ENCODE measurements around the gene AQR.
"Not testable (repeated sequence)": the region's sequence is repeated elsewhere in the genome, so short reads cannot be mapped to it uniquely, and the experiment has no call there.

AQR gene

DNA sequence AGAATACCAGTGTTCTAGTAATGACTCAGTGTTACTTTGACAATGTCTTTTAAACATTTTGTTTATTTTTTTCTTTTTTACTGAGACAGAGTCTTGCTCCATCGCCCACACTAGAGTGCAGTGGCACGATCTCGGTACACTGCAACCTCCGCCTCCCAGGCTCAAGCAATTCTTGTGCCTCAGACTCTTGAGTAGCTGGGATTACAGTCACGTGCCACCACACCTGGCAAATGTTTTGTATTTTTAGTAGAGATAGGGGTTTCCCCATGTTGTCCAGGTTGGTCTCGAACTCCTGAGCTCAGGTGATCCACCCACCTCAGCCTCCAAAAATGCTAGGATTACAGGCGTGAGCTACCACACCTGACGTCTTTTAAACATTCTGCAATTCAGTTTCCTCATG, 15.7 kb downstream of the AQR start:
- DNase-seq (ENCODE audit: low read depth in 2 of 2, low spot score in 1 of 2) = no peak

DNA sequence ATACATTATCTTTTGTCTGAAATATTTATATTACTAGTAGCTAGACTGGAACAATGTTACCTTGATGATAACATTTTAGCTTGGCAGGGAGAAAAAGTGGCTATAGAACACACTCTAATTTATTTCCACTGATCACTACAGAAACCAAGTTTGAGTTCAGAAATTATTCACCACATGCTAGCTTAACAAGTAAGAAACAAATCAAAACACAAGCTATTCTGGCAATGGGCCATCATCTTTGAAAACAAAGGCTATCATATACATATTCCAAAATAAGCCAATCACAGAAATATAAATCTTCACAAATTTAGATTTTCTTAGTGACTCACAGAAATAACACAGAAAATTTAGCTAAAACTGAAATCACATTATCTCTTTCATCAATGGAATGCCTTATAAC, 17.1 kb downstream of the AQR start:
- no peak for DNase-seq (ENCODE audit: low read depth in 2 of 2, low spot score in 1 of 2)

DNA sequence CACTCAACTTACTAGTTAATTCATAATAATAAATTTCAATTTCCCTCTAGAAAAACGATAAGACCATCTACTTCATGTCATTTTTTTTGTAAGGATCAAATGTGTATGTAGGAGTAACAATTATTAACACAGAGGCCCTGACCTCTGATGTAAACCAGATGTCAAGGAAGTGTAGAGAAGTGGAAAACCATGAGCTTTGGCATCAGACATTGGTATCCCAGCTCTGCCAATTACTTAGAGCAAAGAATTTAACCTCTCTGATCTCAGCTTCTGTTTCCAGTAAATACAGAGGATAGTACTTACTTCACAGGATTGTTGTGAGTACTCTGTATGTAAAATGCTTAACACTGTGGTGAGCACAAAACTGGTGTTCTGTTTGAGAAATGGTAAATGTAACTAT, 17.5 kb downstream of the AQR start:
- DNase-seq (ENCODE audit: low read depth in 2 of 2, low spot score in 1 of 2) = no peak

DNA sequence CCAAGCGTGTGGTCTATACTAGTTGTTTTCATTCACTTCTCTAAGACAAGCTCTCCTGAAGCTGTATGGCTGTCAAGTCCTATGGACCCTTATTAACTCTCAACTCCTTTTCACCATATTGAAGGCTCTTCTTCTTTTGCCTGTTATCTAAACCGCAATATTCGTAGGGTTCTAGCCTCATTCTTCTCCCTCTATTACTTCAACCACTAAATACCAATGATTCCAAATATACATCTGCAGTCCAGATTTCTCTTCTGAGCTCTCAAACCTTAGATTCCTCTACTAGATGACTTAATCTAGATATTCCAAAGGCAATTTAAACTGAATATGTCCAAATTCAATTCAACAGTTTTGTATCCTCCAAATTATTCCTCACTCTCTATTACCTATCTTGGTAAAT, 24.6 kb downstream of the AQR start:
- DNase-seq (ENCODE audit: low read depth in 2 of 2, low spot score in 1 of 2) = no peak

DNA sequence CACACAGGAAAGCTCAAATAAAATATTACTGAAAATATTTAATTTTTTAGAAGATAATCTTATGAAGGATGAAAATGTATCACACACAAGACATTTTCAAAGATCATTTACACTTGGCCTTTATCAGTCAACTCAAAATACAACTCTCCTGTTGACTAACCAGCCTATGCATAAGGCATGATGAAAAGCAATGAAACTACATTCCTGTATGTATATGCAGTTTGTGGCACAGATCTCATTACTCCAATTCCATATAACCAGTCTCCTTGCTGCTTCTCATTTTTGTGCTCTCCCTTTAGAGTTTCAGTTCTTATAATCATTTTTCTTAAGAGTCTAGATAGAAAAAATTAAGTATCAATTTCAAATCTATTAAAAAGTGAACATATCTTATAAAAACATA, 25.8 kb downstream of the AQR start:
- DNase-seq (ENCODE audit: low read depth in 2 of 2, low spot score in 1 of 2) = no peak

DNA sequence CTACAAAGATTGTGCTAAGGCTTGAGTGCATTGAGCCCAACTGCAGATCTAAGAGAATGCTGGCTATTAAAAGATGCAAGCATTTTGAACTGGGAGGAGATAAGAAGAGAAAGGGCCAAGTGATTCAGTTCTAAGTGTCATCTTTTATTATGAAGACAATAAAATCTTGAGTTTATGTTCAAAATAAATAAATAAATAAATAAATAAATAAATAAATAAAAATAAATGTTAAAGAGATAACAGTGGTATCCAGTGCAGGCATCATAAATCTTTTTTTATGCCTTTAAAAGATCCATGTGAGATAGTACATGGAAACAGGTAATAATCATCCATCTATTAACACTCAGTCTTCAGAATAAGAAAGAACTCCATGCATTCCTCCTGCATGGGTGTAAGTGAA, 26.3 kb downstream of the AQR start:
- not testable (repeated sequence) for DNase-seq (ENCODE audit: low read depth in 2 of 2, low spot score in 1 of 2)

DNA sequence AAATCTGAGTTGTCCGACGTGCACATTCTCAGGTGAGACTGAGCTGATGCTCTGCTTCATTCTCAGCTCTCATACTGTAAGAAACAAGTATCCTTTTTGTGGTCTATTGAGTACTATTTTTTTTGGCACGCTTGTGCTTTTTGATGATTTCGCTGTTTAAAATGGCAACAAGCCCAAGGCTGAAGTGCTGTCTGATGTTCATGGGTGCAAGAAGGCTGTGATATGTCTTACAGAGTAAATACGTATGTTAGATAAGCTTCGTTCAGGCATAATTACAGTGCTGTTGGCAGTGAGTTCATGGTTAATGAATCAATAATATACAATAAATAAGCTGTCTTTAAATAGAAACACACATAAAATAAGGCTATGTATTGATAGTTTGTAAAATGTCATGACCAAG, 27.2 kb downstream of the AQR start:
- DNase-seq (ENCODE audit: low read depth in 2 of 2, low spot score in 1 of 2) = no peak

DNA sequence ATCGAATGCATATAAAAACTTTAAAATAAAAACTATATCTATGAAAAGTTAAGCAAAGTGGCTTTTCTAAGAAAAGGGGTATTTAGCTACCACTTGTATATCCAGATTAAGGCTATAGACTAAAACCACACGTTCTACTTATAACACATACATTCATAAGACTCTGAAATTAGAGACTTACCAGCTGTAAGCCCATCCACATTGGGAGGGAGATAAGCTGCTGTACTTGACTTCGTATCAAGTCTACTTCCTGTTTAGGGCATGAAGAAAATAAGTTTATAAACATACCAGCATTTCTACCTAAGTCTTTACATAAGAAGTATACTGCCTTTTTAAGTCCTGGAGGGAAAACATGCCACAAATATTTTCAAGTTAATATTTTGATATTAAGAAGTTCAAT, 27.7 kb downstream of the AQR start:
- no peak for DNase-seq (ENCODE audit: low read depth in 2 of 2, low spot score in 1 of 2)

DNA sequence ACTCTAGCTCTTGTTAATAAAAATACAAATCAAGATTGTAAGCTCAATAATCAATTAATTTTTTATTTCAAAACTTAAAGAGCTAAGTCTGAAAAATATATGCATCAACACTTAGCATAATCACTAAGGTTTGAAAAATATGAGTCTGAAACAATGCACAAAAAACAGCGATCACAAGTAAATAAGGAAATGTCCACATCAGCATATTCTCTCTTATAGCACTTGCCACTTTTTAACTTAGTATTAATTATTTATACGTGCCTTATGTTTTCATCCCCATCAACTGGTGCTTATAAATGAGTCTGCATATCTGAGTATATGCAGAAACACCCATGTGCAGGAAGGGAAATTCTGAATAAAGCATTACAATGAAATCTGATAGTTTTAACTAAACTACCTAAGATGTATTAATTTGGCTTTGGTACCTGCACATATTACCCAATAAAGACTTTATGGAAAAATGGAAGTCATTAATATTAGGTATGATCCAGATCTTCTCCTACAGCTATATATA, 28.3 kb downstream of the AQR start:
- DNase-seq (ENCODE audit: low read depth in 2 of 2, low spot score in 1 of 2) = no peak

DNA sequence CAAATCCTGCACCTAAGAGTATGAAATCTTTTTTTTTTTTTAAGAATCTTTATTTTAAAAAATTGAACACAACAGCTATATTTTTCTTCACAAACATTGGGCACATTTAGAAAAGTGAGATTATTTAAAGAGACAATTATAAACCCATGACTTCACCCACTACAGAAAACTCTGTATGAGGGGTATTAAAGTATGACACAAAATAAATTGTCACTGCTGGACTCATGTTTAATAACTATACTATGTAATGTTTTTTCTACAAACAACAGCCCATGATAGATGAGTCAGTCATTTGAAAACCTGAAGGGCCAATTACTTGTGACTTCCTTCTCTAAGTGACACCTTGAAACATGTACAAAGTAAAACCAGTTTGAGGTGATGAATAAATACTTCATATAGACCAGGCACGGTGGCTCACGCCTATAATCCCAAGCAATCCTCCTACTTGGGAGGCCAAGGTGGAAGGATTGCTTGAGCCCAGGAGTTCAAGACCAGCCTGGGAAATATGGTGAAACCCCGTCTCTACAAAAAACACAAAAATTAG, 36.0 kb downstream of the AQR start:
- DNase-seq (ENCODE audit: low read depth in 2 of 2, low spot score in 1 of 2) = no peak

DNA sequence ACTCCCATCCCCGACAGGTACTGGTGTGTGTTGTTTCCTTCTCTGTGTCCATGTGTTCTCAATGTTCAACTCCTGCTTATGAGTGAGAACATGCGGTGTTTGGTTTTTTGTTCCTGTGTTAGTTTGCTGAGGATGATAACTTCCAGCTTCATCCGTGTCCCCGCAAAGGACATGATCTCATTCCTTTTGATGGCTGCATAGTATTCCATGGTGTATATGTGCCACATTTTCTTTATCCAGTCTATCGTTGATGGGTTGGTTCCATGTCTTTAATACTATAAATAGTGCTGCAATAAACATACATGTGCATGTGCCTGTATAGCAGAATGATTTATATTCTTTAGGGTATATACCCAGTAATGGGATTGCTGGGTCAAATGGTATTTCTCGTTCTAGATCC, 41.2 kb downstream of the AQR start:
- not testable (repeated sequence) for DNase-seq (ENCODE audit: low read depth in 2 of 2, low spot score in 1 of 2)

DNA sequence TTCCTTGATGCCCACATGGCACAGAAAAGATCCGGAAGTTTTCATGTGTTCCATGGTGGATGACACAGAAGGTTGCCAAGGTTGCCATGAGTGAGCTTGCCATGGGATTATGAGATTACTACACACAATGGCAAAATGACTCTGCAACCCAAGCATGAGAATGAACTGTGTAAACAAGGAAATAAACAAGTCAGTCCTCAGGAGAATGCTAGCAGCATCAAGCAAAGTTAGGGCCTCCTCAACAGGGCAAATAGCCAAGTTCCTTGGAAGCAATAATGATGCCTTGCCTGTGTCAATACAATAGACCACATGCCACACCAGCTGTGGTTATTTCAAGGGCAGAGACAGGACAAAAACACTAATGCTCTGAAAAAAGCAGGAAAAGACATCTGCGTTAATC, 41.8 kb downstream of the AQR start:
- no peak for DNase-seq (ENCODE audit: low read depth in 2 of 2, low spot score in 1 of 2)

DNA sequence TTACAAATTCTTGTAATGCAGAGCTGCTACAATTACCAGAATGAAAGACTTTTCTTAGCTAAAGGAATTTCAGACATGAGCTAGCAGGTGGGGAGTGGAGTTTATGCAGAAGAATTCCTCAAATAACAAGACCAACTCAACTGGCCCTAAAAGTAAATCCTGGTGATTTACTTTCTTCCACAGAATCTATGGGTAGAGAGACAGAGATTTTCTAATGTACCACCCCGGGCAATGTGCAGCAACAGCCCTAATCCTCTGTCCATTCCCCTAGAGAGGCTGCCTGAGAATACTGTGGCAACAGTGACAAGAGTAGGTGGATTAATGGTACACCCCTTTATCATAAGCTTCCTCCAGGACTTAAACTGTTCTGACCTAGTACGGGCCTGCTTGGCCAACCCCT, 55.2 kb downstream of the AQR start:
- DNase-seq (ENCODE audit: low read depth in 2 of 2, low spot score in 1 of 2) = no peak

DNA sequence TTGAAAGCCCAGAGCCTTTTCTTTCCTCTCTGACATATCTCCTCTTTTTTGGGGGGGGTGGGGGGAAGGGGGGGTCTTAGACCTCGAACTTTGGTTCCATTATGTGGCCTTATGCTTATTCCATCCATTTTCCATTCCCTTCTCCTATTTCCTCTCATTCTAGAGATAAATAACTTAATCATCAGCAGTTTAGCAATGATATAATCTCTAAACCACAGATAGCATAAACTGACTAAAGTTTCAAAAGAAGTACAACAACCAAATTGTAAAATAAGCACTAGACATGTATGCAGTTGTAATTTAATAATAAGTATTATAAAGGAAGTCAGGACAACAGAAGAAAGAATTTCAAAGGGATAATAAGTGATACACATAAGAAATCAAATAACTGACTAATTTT, 64.5 kb downstream of the AQR start:
- no peak for DNase-seq (ENCODE audit: low read depth in 2 of 2, low spot score in 1 of 2)

DNA sequence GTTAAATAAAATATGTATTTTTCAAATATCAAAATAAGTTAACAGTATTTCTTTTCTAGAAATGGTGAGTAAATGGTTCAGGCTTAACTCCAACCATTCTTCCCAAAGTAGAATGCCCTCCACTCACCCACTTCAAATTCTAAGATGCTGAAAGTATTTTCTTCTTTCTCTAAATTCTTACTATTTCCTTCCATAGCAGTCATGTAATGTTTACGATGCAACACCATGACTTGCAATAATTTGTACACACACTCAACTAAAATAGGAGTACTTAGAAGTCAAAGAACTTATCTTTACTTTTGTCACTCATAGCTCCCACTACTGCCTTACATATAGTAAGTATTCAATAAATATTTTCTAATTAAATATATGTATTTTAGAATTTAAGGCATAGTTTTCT, 65.0 kb downstream of the AQR start:
- no peak for DNase-seq (ENCODE audit: low read depth in 2 of 2, low spot score in 1 of 2)

DNA sequence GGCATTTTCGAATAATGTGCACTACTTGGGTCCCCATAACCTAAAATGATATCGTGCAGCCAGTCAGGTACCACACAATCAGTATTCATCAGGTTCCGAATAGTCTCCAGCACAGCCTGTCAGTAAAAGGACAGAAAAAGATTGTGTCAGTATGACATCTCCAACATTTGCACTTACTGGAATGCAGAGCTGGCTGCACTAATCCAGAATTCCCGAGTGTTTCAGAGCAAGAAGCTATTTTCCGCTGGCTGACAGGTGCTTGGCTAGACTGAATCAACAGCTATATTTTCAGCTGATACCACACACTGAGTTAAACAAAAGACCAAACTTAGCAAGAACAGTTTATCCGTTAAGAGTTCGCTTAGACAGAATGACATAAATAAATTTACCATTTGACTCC, 68.8 kb downstream of the AQR start:
- no peak for DNase-seq (ENCODE audit: low read depth in 2 of 2, low spot score in 1 of 2)

DNA sequence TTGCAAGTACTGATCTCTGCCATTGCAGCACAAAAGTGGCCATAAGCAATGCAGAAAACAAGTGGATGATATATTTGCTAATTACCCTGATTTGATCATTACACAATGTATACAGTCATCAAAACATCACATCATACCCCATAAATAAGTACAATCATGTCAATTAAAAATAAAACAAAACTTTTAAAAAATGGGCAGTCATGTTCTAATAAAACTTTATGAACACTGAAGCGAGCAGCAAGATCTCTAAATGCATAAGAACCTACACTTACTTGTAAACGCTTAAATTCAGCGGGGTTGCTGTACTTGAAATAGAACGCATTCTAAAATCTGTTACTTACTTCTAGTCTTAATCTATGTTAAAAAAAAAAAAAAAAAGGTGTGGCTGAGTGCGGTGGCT, 73.4 kb downstream of the AQR start:
- DNase-seq (ENCODE audit: low read depth in 2 of 2, low spot score in 1 of 2) = no peak

DNA sequence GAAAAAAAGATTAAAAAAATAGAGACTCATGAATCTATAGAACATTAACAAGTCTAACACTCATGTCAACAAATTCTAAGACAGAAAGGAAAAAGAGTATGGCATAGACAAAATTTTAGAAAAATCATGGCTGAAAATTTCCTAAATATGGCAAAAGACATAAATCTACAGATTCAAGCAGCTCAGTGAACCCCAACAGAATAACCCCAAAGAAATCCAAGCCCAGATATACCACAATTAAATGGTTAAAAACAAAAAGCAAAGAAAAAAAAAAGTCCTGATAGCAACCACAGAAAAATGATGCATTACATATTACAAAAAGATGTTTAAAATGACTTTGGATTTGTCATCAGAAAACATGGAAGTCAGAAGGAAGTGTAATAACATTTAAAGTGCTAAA, 75.6 kb downstream of the AQR start:
- no peak for DNase-seq (ENCODE audit: low read depth in 2 of 2, low spot score in 1 of 2)

DNA sequence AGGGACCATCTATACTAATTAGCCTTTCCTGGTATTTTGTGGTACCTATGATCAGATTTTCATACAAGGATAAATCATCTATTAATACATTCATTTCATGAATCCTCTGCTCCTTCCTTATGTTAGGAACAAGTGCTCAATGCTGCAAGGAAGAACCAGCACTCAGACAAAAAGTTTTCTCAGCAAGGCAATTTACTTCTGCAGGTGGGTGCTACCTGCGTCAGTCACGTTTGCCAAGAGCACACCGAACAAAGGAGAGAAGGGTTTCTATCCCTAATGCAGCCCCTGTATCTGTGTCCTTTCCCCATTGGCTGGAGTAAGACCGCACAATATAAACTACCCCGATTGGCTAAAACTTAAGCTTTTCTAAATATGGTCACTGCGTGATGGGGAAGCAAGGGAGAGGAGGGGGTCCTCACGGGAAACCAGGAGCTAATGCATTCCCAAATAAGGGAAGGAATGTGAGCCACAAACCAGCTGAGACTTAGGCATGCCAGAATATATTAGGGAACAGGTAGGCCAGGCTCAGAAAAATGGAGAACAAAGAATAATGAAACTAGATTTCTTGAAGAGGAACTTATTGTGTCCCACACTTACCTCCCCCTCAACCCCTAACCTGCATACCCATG, 76.5 kb downstream of the AQR start:
- DNase-seq (ENCODE audit: low read depth in 2 of 2, low spot score in 1 of 2) = no peak

DNA sequence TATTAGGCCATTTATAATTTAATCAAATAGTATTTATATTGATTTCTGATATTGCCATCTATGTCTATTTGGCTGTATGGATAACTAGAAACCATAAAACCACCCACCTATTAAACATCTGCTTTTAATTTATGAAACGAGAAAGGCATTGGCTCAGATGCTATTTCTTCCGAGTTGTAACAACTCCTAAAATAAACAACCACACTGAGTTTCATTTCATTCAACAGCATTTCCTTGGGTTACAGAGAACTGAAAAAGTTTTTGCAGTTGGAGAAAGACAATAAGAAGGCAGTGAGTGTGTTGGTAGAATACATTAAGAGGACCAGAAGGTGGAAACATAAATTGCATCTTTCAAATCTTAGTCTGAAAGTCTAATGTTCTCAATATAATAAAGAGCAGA, 79.1 kb downstream of the AQR start:
- DNase-seq (ENCODE audit: low read depth in 2 of 2, low spot score in 1 of 2) = no peak

DNA sequence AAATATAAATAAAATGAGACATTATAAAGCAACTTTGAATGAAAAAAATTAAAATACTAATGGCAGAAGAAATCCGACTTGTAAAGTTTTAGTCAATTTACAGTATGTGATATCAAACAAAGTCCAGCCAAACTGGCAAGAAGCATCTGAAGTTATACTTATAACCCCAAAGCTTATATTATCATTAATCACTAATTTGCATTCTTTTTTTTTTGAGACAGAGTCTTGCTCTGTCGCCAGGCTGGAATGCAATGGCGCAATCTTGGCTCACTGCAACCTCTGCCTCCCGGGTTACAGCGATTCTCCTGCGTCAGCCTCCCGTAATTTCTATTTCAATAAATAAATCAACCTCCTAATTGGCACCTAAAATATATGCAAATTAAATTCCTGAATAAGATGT, 80.1 kb downstream of the AQR start:
- no peak for DNase-seq (ENCODE audit: low read depth in 2 of 2, low spot score in 1 of 2)

DNA sequence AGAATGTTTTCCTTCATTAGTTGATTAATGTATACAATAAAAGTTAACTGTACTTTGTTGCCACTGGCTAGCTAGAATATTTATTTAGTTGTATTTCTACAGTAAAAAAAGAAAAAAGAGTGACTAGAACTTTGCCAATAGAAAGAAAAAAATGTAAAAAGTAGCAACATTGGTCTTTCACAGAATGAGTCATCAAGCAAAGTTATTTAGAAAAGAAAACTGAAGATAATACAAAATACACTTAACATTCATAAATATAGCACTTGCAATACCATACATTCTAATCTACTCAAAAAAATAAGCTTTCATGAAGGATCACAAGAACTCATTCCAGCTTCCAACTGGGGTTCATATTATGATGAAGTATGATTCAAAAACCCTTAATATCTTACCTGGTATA, 83.4 kb downstream of the AQR start:
- no peak for DNase-seq (ENCODE audit: low read depth in 2 of 2, low spot score in 1 of 2)

DNA sequence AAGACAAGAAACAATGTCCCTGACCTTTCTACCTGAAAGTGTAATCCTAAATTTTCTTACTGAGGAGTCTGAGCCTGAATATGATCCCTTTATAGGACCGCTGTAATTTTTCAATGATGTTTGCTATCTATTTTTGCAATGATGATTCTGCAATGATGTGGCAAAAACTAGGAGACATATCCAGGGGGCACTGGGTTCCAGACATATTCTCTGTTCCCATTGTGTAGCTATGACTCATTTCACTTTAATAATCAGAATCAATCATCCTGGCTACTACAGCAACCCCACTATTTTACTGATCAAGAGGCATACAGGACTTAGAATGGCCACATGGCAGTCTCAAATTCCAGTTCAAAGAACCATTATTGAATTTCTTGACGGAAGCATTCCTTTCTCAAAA, 85.9 kb downstream of the AQR start:
- DNase-seq (ENCODE audit: low read depth in 2 of 2, low spot score in 1 of 2) = no peak
